Measurements from ENCODE around the gene RAP1A. TPM values are rescaled to one million over a fixed set of nuclear protein-coding genes. Genes with fewer than 3 reads are reported as not detected.

The RAP1A gene
- polyA plus RNA-seq, 3 donors = 41.2 to 79.1 (median 75.3) TPM

DNA sequence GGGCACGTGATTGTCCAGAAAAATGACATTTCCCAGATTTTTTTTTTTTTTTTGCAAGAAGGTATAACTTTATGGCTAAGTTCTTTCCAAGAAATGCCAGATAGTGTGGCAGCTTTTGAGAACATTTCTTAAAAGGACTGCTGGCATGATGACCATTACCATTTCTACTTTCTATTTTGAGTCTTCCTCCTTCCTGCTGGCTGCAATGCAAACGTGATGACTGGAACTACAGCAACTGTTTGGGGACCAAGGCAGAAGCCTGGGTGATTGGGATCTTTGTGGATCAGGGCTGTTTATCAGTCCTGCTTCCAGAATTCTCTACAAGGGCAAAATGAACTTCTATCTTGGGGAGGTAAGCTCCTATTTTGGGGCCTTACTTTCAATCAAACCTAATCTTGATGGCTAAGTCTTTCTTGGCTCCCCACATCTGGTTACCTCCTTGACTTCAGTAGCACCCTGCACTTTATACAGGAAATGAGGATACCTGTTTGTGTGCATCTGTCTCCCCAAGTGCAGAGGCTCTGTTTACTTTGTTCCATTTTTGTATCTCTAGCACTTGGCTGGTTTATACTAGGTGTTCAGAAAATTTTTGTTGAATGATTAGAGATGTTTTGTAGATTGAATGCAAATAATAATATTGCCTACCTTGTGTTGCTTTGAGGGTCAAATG, 132.5 kb downstream of the RAP1A start:
- Histone ChIP-seq H3K9ac (ENCODE audit: insufficient read depth, low read length, poor library complexity, severe bottlenecking) (no peak overlapping the region), H3K27ac (ENCODE audit: low read depth in 1 of 2, low read length in 2 of 2) (no peak overlapping the region), H3K36me3 (replicated peaks in 1 of 2; ENCODE audit: control insufficient read depth in 1 of 2, insufficient read depth in 2 of 2, low read length in 2 of 2) (peaks cover 0 to 2% of the 10 kb centered on the region in 2 donors), H3K9me3 (replicated peaks in 1 of 2; ENCODE audit: control insufficient read depth in 1 of 2, insufficient read depth in 1 of 2, low read length in 2 of 2) (no peaks in the 10 kb centered on the region), H3K4me2 (replicated peaks; ENCODE audit: extremely low read depth, low read length, poor library complexity, severe bottlenecking) (no peak overlapping the region), H2AFZ (ENCODE audit: insufficient read depth, low read depth, low read length, poor library complexity, severe bottlenecking) (no peak overlapping the region), H3K4me3 (replicated peaks in 1 of 3; ENCODE audit: low read depth in 2 of 3, low read length in 3 of 3) (no peak overlapping the region), H4K20me1 (ENCODE audit: insufficient read depth, low read length) (no peaks in the 10 kb centered on the region), H3K27me3 (ENCODE audit: control insufficient read depth in 2 of 2, insufficient read depth in 2 of 2, low read length in 2 of 2) (no peaks in the 10 kb centered on the region), H3K4me1 (ENCODE audit: control insufficient read depth in 1 of 2, insufficient read depth in 2 of 2, low read length in 2 of 2) (peaks cover 24 to 27% of the 10 kb centered on the region in 2 donors), H3K79me2 (ENCODE audit: insufficient read depth, low read length) (peaks cover 12% of the 10 kb centered on the region)
- no CpG with 5 or more reads among the region's 2 CpGs for WGBS (ENCODE audit: insufficient coverage)
- H3K4me3 Mint-ChIP-seq = no peak overlapping the region
- TF ChIP-seq, protein P1, sequence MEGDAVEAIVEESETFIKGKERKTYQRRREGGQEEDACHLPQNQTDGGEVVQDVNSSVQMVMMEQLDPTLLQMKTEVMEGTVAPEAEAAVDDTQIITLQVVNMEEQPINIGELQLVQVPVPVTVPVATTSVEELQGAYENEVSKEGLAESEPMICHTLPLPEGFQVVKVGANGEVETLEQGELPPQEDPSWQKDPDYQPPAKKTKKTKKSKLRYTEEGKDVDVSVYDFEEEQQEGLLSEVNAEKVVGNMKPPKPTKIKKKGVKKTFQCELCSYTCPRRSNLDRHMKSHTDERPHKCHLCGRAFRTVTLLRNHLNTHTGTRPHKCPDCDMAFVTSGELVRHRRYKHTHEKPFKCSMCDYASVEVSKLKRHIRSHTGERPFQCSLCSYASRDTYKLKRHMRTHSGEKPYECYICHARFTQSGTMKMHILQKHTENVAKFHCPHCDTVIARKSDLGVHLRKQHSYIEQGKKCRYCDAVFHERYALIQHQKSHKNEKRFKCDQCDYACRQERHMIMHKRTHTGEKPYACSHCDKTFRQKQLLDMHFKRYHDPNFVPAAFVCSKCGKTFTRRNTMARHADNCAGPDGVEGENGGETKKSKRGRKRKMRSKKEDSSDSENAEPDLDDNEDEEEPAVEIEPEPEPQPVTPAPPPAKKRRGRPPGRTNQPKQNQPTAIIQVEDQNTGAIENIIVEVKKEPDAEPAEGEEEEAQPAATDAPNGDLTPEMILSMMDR (IDR thresholded peaks at IDR 0.05) = no peak
- peaks cover 0 to 2% (median 0%) of the 10 kb centered on the region in 7 donors for H3K9me3 Mint-ChIP-seq
- peaks cover 0 to 5% of the 10 kb centered on the region in 2 donors for H3K36me3 Mint-ChIP-seq
- peak overlapping the region in 6 of 7 donors; percentile 5 to 76 (median 53) for H3K27ac Mint-ChIP-seq
- peaks cover 0 to 4% (median 2%) of the 10 kb centered on the region in 3 donors for H3K27me3 Mint-ChIP-seq (ENCODE audit: low read depth in 3 of 3)
- intact Hi-C loops (cut with micrococcal nuclease) = loop anchor here in 1 of 2 donors (5.0 kb wide), 1 partner anchor 35 kb away; no protein-coding TSS in a partner anchor
- peaks cover 32% of the 10 kb centered on the region for H3K4me1 Mint-ChIP-seq
- no peak for DNase-seq

DNA sequence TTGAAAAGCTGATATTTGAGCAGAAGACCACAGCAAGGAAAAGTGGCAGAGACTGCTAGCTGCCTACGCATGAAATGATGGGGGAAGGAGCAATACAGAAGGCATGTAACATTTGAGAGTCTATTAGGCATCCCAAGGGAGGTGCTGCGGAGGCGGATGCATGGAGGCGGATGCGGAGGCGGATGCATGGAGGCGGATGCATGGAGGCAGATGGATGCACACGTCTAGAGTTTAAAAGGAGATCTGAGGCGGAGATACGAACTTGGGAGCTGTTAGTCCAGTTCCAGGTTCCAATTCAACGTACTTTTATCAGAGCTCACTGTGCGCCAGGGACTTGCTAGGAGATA, 135.4 kb downstream of the RAP1A start:
- DNase-seq = no peak
- peaks cover 0 to 3% (median 2%) of the 10 kb centered on the region in 3 donors for H3K27me3 Mint-ChIP-seq (ENCODE audit: low read depth in 3 of 3)
- H3K27me3 ChIP-seq (ENCODE audit: control insufficient read depth in 2 of 2, insufficient read depth in 2 of 2, low read length in 2 of 2) = no peaks in the 10 kb centered on the region
- peak overlapping the region; percentile 88 to 98 for H3K27ac ChIP-seq (ENCODE audit: low read depth in 1 of 2, low read length in 2 of 2)
- peaks cover 27 to 30% of the 10 kb centered on the region in 2 donors for H3K4me1 ChIP-seq (ENCODE audit: control insufficient read depth in 1 of 2, insufficient read depth in 2 of 2, low read length in 2 of 2)
- peak overlapping the region; percentile 79 for H3K4me2 ChIP-seq (replicated peaks; ENCODE audit: extremely low read depth, low read length, poor library complexity, severe bottlenecking)
- intact Hi-C loops (cut with micrococcal nuclease) = loop anchor here in 1 of 2 donors (5.0 kb wide), 3 partner anchors 38 to 548 kb away; partner anchors contain the start of genes ATP5PB and WDR77
- H3K4me1 Mint-ChIP-seq = peaks cover 35% of the 10 kb centered on the region
- H3K79me2 ChIP-seq (ENCODE audit: insufficient read depth, low read length) = peaks cover 26% of the 10 kb centered on the region
- TF ChIP-seq, protein P1 (IDR thresholded peaks at IDR 0.05) = no peak
- peak overlapping the region; percentile 75 to 96 (median 85) for H3K4me3 ChIP-seq (replicated peaks in 1 of 3; ENCODE audit: low read depth in 2 of 3, low read length in 3 of 3)
- peak overlapping the region; percentile 97 to 100 (median 99) for H3K27ac Mint-ChIP-seq
- WGBS (ENCODE audit: insufficient coverage) = 0% methylated on average over 11 of the region's 12 CpGs
- peak overlapping the region; percentile 91 for H2AFZ ChIP-seq (ENCODE audit: insufficient read depth, low read depth, low read length, poor library complexity, severe bottlenecking)
- H3K36me3 Mint-ChIP-seq = peaks cover 13 to 22% of the 10 kb centered on the region in 2 donors
- H3K36me3 ChIP-seq (replicated peaks in 1 of 2; ENCODE audit: control insufficient read depth in 1 of 2, insufficient read depth in 2 of 2, low read length in 2 of 2) = peaks cover 11 to 20% of the 10 kb centered on the region in 2 donors
- no peaks in the 10 kb centered on the region for H4K20me1 ChIP-seq (ENCODE audit: insufficient read depth, low read length)
- H3K9me3 Mint-ChIP-seq = peaks cover 0 to 1% (median 0%) of the 10 kb centered on the region in 7 donors
- peak overlapping the region; percentile 92 for H3K9ac ChIP-seq (ENCODE audit: insufficient read depth, low read length, poor library complexity, severe bottlenecking)
- H3K4me3 Mint-ChIP-seq = peak overlapping the region; percentile 86 to 95
- no peaks in the 10 kb centered on the region for H3K9me3 ChIP-seq (replicated peaks in 1 of 2; ENCODE audit: control insufficient read depth in 1 of 2, insufficient read depth in 1 of 2, low read length in 2 of 2)

All from CD14-positive monocyte (primary cell).